ENCODE results near the gene TRERF1.

Gene TRERF1

DNA sequence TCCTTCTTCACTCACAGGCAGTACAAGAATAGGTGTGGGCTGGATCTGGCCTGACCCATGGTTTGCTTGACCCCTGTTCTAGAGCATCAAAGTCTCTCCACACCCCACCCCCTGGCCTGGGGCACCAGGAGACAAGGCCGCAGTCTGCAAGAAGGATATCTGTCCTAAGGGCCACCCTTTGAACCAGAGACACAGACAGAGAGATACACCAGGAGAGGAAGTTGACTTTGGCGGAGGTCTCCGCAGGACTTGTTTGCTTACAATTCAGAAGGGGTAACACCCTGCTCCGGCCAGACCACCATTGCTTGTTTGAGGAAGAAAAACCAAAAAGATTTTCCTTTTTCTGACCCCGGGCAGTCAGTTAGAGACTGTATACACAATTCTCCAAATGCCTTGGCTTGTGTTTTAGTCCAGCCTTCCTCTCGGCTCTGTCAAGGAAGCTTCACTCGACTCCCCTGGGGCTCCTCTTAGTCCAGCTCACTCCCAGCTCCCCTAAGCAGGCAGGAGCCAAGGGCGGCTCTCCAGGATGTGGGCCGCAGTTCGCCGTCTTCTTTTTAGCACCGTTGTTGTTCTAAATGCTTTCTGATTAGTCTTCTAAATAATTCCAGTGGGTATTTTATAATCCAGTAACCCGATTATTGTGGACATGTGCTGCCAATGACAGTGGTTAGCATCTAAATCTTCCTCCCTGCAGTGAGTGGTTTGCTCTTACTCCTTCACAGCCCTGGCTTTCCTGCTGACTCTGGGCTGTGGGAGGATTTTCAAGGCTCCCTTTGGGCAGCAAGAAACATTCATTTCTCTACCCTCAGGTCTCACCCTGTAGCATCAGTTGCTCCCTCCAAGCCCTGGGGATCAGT lies 175.5 kb downstream of the TRERF1 start:
- no peak for DNase-seq (ENCODE audit: low read depth in 2 of 2)

DNA sequence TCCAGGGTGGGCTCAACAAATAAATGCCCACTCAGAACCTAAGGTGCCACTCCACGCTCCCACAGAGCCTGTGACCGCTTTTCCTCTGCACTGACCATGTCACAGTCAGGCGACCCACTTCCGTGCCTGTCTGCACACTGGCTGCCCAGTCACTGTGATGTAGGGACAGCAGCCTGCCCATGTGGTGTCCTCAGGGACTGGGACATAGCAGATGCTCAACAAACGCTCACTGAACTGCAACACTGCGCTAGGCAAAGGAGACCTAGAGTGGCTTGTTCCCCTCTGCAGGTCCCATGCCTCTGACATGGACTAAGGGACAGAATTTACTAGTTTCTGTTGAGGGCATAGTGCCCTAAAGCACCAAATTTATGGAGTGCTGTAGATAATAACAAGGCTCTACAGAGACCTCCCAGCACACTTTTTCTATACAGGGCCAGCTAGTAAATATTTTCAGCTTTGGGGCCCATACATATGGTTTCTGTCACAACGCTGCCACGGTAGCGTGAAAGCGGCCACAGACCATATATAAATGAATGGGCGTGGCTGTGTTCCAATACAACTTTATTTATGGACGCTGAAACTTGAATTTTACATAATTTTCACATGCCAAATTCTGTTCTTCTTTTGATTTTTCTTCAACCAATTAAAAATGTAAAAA lies 176.2 kb downstream of the TRERF1 start:
- no peak for DNase-seq (ENCODE audit: low read depth in 2 of 2)

DNA sequence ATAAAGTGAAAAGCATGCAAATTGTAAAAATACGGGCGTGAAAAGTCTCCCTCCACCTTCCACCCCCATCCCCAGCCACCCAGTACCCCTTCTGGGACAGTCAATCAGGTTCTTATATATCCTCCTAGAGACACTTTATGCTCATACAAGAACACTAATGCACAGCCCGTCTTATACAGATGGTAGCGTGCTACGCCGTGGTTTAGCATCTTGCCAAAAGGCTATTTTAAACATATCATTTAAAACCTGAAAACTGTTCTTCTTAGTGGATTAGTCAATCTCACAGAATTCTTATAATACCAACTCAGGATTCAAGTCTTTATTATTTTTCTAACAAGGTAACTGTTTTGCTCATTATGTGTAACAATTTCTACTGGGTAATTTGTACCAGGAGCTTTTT lies 176.8 kb downstream of the TRERF1 start:
- DNase-seq (ENCODE audit: low read depth in 2 of 2), result no peak

DNA sequence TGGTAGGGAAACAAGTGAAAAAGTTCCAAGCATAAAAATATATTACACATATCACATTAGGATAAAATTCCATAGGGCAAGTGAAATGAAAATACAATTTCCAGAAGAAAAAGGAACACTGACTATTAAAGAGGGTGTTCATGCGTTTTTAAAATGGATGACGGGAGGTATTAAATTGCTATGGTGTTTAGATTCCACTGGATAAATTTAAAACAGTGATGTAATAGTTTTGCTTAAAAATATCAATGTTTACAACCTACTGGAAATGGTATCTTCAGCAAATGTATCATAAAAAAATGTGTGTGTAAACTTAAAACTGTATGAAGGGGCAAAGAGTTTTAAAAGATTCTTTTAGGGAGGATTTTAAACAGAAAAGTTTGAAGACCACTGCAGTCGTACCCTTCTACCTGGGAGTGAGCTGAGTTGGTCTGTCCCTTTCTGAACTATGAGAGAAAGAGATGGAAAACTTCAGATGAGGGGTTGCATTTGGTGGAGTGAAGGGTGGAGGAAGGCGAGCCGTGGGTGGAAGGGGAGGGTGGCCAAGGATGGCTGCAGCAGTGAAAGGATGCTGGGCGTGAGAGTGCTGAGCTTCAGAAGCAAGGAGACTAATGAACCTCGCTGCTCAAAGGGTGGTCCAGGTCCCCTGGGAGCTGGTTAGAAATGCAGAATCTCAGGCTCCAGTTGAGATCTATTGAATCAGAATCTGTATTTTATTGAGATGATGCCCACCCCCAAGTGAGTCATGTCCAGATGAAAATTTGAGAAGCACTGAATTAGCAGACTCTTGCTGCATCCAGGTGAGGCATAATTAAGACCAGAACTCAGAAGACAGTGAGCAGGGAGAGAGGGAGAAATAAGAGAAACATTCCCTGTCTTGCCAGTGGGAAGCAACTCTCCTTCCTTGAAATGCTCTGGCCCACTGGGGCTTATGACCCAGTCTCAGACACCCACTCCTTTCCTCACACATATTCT lies 179.6 kb downstream of the TRERF1 start:
- no peak for DNase-seq (ENCODE audit: low read depth in 2 of 2)

DNA sequence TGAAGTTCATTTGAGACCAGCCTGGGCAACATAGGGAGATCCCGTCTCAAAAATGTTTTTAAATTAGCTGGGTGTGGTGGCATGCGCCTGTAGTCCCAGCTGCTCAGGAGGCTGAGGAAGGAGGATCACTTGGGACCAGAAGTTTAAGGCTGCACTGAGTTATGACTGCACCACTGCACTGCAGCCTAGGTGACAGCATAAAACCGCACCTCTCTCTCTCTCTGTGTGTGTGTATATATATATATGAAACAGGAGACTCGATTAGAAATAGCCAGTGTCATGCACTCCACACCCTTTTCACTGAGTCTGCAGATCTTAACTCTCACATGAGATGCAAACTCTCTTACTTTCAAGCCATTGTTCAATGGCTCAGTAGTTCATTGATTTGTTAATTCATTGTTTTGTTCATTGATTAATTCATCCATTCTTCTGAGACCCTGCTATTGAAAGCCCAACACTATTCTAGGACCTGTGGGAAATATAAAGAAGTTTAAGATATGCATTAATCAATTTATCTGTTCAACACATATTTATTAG lies 181.7 kb downstream of the TRERF1 start:
- no peak for DNase-seq (ENCODE audit: low read depth in 2 of 2)

DNA sequence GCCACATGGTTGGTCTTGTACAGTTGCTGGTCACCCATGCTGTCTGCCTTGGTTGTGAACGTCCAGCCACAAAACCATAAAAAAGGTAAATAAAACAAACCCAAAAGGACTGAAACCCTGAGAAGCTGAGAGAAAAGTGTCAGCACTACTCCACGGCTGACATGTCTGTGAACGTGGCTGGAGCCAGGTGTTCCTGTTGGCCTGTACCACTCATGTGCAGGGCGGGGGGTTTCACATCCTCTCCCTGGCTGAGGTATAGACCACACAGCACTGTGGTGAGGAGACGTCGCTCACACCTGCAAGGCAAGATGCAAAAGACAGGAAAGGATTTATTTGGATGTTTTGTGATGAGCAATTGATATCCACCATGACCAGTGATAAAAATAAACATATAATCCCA lies 182.2 kb downstream of the TRERF1 start:
- DNase-seq (ENCODE audit: low read depth in 2 of 2), result no peak

DNA sequence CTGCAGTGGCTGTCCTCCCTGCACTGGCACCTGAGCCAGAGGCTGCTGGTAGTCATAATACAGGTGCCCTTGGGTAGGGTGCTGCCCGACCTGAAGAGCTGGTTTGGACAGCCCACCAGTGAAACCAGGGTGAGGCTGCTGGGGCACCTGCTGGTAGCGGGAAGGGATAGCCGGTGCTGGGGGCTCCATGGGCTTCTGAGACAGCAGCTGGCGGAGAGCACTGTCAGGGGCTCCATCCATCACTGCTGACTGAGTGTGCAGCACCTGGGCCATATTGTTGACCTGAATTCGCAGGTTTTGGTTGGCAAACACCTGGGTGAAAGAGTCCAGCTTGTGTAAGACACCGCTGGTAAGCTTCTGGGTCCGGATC lies 182.9 kb downstream of the TRERF1 start:
- no peak for DNase-seq (ENCODE audit: low read depth in 2 of 2)

DNA sequence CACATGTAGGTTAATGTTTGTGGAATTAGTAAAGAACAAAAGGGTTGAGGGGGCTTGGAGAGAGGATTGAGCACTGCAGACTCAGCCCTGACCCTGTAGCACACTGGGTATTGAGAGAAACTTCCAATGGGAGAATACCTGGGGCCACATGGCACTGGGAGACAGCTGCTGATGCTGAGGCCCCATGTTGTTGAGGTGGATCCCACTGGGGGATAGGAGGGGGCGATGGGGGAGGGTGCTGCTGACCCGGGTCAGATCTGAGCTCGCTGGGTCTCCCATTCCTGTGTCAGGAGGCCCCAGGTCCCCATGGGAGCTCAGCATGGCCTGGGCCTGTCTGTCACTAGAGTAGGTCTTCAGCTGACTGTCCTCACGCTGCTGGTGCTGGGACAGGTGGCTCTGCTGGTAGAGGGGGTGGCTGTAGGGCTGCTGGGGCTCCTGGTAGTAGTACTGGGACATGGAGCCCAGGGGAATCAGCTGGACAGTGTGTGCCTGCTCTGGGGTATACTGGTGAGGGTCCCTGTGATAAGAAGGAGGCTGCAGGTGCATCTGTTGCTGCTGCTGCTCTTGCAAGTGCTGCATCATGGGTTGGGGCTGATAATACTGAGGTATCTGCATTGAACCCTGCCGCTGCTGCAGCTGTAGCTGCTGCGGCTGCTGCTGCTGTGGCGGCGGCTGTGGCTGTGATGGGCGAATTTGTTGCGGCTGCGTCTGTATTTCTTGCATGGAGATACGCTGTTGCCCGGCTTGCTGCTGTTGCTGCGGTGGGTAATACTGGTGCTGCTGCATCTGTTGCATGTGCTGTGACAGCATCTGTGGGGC lies 183.5 kb downstream of the TRERF1 start:
- no peak for DNase-seq (ENCODE audit: low read depth in 2 of 2)

DNA sequence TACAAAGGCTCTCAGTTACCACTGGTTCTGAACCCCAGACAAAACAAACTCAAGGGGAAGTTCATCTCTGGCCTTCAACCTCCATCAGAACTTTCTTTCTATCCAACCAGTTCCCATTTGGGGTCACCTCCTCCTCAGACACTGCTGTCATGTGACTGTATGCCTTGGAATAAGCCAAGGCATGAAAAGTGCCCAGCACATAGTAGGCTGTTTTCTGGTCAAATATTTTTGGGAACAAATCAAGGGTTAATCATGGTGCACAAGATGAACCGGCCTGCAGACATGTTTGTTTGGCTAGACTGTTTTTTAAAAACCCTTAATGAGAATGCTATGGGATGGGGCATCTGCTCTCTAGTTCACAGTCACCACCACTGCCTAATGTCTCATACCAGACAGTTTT lies 185.2 kb downstream of the TRERF1 start:
- DNase-seq (ENCODE audit: low read depth in 2 of 2), result no peak

DNA sequence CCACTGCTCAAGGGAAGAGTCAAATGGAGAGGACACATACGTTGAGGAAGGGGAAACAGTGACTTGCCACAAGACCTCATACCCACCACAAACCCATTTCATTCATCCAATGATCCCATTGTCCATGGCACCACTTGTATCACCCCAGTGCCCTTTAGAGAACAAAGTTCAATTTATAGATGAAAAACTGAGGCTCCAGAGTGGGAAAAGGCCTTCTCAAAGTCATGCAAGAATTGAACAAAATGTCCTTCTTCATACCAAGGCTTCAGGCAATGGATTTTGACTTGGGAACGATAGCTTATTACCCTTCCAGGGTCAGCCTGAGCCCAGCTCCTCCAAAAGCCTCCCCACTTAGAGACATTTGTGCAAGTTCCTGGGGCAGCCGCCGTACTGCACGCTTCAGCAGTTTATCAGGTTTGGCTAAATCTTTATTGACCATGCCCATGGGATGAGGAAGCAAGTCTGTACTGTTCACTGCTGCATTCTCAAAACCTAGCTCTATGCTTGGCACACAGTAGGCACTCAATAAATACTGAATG lies 186.8 kb downstream of the TRERF1 start:
- DNase-seq (ENCODE audit: low read depth in 2 of 2), result no peak

DNA sequence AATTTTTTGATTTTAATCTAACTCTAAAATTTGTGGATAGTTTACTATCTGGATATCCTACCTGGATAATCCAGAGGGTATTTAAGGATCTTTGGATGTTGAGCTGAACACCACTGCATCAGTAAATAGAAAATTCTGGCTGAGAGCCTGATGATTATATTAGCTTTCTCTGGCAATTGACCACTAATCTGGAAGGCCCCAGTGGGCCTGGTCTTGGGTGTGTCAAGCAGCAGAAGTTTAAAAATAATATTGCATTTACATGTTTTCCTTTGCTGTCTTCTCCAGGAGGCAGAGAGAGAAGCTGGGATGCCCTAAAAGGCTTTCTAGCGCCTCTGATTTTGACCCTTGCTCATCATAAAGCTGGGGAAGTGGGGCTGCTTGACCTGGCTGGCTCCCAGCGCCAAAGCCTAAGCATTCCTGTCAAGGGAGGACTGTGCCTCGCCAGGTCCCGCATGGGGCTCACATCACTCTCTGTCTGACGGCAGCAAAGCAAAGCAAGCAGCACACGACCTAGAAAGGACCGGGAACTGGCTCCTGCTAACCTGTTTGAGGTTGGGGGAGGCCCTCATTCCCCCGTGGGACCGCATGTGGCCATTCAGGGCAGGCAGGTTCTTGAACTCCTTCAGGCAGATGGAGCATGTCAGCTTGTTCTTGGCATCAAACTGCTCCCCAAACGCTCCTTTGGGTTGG lies 187.4 kb downstream of the TRERF1 start:
- no peak for DNase-seq (ENCODE audit: low read depth in 2 of 2)

DNA sequence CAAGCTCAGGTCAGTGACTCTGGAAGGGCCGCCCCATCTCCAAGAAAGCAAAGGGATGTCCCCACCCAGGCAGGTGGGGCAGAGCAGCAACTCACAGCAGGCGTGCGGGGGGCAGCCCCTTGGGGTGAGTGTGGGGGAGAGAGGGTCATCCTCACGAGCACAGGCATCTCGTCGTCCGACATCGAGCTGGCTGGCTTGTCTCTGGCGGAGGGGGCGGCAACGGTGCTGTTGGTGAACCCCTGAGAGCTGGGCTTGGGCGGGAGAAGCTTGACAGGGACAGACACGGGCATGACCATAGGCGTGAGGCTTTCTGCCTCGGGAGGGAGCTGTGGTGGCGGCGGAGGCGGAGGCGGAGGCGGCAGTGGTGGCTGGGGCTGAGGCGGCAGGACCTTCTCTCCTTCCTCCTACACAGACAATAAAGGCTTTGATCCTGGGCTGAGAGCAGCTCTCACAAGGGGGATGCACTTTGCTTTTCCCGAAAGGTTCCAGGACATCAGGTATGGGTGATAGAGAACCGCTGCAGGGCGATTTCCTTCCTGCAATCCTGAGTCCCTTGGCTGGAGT lies 188.5 kb downstream of the TRERF1 start:
- DNase-seq (ENCODE audit: low read depth in 2 of 2), result no peak

DNA sequence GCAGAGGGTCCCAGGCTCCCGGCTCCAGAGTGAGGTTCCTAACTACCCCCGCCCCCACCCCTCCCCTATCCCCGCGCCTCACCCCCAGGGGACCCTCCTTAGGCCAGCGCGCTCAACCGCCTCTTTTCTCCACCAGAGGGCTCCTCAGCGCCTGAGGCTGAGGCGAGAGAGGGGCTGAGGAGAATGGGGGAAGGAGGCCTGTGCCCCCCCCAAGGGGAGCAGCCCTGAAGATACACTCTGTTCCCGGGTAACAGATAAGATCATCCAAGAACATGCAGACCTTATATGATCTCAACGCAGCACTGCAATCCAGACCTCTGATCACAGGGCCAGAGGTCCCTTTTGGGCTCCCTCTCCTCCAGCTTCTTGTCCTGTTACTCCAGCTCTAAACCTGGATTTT lies 190.8 kb downstream of the TRERF1 start:
- no peak for DNase-seq (ENCODE audit: low read depth in 2 of 2)

DNA sequence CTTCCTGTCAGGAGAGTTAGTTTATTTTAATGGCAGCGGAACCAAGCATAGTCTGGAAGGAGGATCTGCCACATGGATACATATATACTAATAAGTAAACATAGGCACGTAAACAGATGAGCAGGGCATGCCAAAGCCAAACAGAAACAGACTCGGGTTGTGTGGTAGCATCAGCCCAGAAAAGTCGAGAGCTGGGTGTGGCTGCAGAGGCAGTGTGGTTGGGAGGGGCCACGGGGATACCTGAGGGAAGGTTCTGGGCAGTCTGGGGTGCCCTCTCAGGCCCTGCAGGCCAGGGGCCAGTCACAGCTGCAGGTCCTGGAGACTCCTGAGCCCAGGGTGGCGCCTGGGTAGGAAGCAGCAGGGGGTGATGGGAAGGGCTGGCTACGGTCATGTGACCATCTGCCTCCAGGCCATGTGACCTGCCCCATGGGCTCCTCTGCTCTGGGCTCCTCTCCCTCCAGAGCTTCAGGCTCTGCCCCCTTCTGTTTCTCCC lies 191.3 kb downstream of the TRERF1 start:
- no peak for DNase-seq (ENCODE audit: low read depth in 2 of 2)

DNA sequence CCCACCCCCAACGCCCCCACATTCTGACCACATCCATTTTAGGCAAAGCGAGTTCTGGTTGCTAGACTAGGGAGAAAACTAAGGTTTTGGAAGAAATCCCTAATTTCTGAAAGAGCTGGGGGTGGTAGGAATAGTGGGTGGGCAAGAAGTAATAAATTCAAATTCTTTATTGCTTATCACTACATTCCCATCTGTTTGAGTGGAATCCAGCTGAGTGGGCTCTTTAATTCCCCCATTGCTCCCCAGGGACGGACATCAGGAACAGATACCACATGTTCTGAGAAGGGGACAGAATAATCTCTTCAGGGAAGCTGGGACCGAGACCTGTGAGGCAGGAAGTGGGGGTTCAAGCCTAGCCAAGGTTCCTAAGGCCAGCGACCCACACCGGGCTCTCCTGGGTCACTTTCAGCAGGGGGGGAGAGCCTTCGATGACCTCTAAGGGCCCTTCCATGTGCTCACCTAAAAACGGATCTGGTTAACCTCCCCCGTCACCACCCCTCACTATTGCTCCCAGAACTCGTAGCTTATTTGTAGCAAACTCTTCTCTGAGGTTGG lies 191.8 kb downstream of the TRERF1 start:
- DNase-seq (ENCODE audit: low read depth in 2 of 2), result no peak

DNA sequence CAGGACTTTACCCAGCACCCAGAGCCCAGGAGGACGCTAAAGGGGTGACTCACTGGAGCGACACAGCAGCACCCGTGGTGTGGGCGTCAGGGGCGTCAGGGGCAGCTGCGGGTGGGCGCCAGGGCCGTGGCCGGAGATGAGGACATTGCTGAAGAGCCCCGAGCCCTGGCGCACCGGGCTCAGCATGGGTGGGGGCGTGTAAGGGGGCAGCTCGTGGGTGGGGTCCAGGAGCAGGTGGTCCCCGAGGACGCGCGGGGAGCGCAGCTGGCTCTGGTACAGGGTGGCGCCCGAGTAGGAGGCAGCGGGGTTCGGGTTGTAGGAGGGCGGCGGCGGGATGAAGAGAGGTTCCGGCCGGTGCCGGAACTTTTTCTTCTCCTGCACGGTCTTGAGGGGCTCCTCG lies 192.4 kb downstream of the TRERF1 start:
- DNase-seq (ENCODE audit: low read depth in 2 of 2), result no peak

DNA sequence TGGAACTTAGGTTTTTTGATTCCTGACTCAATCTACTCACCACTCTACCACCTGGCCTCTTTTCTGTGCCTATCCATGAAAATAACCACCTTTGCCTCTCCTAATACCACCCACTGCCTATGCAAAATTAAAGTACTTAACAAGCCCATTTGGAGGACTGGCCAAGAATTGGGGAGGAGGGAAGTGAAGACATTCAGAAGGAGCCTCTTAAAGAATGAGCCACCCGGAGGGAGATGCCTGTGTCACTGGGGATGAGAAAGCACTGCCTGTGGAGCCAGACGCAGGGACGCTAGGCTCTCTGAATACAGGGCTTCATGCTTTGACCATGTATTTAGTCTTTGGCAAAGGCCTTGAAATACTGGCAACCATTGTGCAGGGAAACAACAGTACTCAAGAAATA lies 194.1 kb downstream of the TRERF1 start:
- no peak for DNase-seq (ENCODE audit: low read depth in 2 of 2)

DNA sequence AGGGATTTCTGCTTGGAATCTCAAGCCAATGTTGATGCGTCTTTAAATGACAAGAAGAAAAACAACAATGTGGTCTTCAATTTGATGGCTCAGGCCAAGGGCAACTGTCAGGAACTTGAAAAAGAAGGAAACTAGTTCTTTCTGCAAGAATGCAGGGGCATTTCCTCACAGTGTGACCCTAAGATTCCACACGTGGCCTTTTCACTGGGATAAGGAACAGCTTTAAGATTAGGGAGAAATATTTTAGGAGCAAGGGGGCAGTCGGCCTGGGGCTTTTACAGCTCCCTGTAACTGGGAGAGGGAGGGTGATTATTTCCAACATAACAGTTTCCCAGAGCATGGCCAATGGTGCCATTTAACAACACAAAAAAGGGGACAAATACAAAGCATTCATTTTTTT lies 194.7 kb downstream of the TRERF1 start:
- no peak for DNase-seq (ENCODE audit: low read depth in 2 of 2)

DNA sequence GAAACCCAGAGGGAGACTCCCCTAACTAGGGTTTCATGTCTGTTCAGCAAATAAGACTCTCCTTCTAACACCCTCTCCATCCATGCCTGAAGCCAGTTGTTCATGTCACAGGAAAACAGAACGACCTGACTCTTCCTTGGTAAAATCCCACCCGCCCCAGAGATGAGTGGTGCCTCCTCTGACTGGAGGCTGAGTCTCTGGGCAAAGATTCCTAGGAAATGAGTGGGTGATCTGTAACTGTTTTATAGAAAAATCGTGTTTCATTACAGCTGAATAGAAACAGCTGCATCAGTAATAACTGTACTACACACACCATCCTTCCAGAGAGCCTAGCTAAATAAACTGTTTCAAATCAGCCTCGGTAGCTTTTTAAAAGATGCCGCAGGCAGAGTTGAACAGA lies 196.7 kb downstream of the TRERF1 start:
- DNase-seq (ENCODE audit: low read depth in 2 of 2), result no peak

Measured in stimulated activated CD8-positive, alpha-beta memory T cell treated with anti-CD3 and anti-CD28 coated beads, Interleukin-15, amount 100 ng/mL, for 4 hours (primary cell).